HG03565 (cell line): ENCODE results near the gene MRPL12.
"Not testable (repeated sequence)": the region's sequence is repeated elsewhere in the genome, so short reads cannot be mapped to it uniquely, and the experiment has no call there.

ENCODE experiments used
- ATAC-seq: cut with Tn5 transposase; IDR thresholded peaks from one replicate; pipeline ENCODE4 v1.9.1; 2021; ENCODE audit warnings: mild to moderate bottlenecking, moderate library complexity; ENCODE audit not compliant: unreplicated experiment

Gene MRPL12

GRCh38 chr17:81737947-81738800, 35.0 kb downstream of the MRPL12 start:
- no peak for ATAC-seq

GRCh38 chr17:81738801-81739393, 35.7 kb downstream of the MRPL12 start:
- ATAC-seq = no peak

- ATAC-seq = not testable (repeated sequence)
These were observed 36.4 kb downstream of the MRPL12 start for GRCh38 chr17:81739593-81739992.

GRCh38 chr17:81740395-81740961, 37.3 kb downstream of the MRPL12 start:
- ATAC-seq = no peak

GRCh38 chr17:81741049-81741593, 38.0 kb downstream of the MRPL12 start:
- no peak for ATAC-seq

- no peak for ATAC-seq
These were observed 38.7 kb downstream of the MRPL12 start for GRCh38 chr17:81741594-81742452.
